Esophagus (tissue), 2 donors: ENCODE measurements around the gene FKTN. TPM values are rescaled to one million over a fixed set of nuclear protein-coding genes. Genes with fewer than 3 reads are reported as not detected.

ENCODE experiments used
- H3K27ac ChIP-seq, 2 donors: one replicate each; pipeline ENCODE4 v1.5.1; 2013; ENCODE audit warnings: low read depth in 2 of 2, mild to moderate bottlenecking in 2 of 2, inconsistent platforms in 1 of 2, low read length in 1 of 2, moderate library complexity in 1 of 2
- H3K27me3 ChIP-seq, 2 donors: one replicate each; pipeline ENCODE4 v1.6.1; 2013; ENCODE audit warnings: low read length in 2 of 2, control low read depth in 1 of 2, mild to moderate bottlenecking in 1 of 2; ENCODE audit not compliant: insufficient read depth in 2 of 2, control insufficient read depth in 1 of 2
- H3K36me3 ChIP-seq, 2 donors: one replicate each; pipeline ENCODE4 v1.6.1; 2013; ENCODE audit warnings: low read length in 1 of 2; ENCODE audit not compliant: control insufficient read depth in 2 of 2, insufficient read depth in 2 of 2
- H3K4me1 ChIP-seq, 2 donors: one replicate each; pipeline ENCODE4 v1.6.1; 2013; ENCODE audit warnings: low read length in 1 of 2; ENCODE audit not compliant: control insufficient read depth in 2 of 2, insufficient read depth in 2 of 2
- H3K4me3 ChIP-seq, 2 donors: one replicate each; pipeline ENCODE4 v1.5.1; 2013; ENCODE audit warnings: low read length in 2 of 2, mild to moderate bottlenecking in 2 of 2, low read depth in 1 of 2, moderate library complexity in 1 of 2
- H3K9me3 ChIP-seq, 2 donors: one replicate each; pipeline ENCODE4 v1.6.1; 2013; ENCODE audit warnings: mild to moderate bottlenecking in 2 of 2, low read depth in 1 of 2, low read length in 1 of 2, moderate library complexity in 1 of 2; ENCODE audit not compliant: control insufficient read depth in 2 of 2, insufficient read depth in 1 of 2
- WGBS, 2 donors: extraction: QIAGEN DNeasy Blood & Tissue Kit; methylation state at CpG; one replicate each; pipeline ENCODE4 v1.1.7; 2013; 5-methylcytosine and 5-hydroxymethylcytosine counted together
- polyA plus RNA-seq, 2 donors: library from polyadenylated mRNA; stranded (reverse); fragments of 200-250 nt; gene quantifications; one replicate each; pipeline ENCODE4 v1.2.3, GENCODE V29; 2013
- donor health status: healthy with polysubstance abuse.
- donor health status: Bipolar disorder and iron deficiency.

The FKTN gene
- polyA plus RNA-seq, 2 donors, result 2.4 to 2.7 TPM

- WGBS, 2 donors, result 64 to 69% methylated on average over 4 of the region's 4 CpGs
- H3K27ac ChIP-seq, result no peak overlapping the region
- no peaks in the 10 kb centered on the region for H3K9me3 ChIP-seq
- no peaks in the 10 kb centered on the region for H3K36me3 ChIP-seq
- H3K27me3 ChIP-seq, result peaks cover 0 to 4% of the 10 kb centered on the region in 2 donors
- no peak overlapping the region for H3K4me3 ChIP-seq
- H3K4me1 ChIP-seq, result no peaks in the 10 kb centered on the region
These were observed 93.9 kb downstream of the FKTN start for GRCh38 chr9:105651806-105652205.

- Histone ChIP-seq H3K9me3 (no peaks in the 10 kb centered on the region), H3K4me1 (no peaks in the 10 kb centered on the region), H3K4me3 (peak overlapping the region; percentile 44), H3K27ac (no peak overlapping the region), H3K36me3 (no peaks in the 10 kb centered on the region), H3K27me3 (peaks cover 0 to 4% of the 10 kb centered on the region in 2 donors)
- WGBS, 2 donors, result 2% methylated on average over 61 to 75 of the region's 75 CpGs
These were observed 98.4 kb downstream of the FKTN start for GRCh38 chr9:105656131-105656921.

GRCh38 chr9:105658351-105658750 is 100.4 kb downstream of the FKTN start:
- 84 to 88% methylated on average over 2 of the region's 2 CpGs for WGBS, 2 donors
- no peaks in the 10 kb centered on the region for H3K4me1 ChIP-seq
- H3K36me3 ChIP-seq, result no peaks in the 10 kb centered on the region
- no peak overlapping the region for H3K27ac ChIP-seq
- H3K27me3 ChIP-seq, result peaks cover 0 to 4% of the 10 kb centered on the region in 2 donors
- no peak overlapping the region for H3K4me3 ChIP-seq
- H3K9me3 ChIP-seq, result no peaks in the 10 kb centered on the region

DNA sequence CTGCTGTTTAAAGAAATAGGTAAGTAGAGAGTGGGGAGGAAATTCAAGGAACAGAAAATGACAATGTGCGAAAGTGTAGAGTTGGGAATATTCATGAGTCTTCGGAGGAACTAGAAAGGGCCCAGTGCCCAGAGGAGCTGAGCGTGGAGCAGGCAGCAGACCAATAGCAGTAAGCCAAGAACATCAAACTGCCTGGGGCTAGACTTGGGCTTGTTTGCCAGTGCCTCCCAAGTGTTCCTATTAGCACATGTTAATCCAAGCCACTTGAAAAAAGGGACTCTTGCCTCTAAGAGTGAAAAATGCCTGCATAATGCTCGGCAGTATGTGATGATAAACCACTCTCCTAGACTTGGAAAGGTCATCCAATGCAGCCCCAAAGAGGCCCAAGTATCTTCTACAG is 103.1 kb downstream of the FKTN start:
- Histone ChIP-seq H3K4me1 (no peaks in the 10 kb centered on the region), H3K4me3 (no peak overlapping the region), H3K27me3 (peaks cover 0 to under 1% of the 10 kb centered on the region in 2 donors), H3K36me3 (no peaks in the 10 kb centered on the region), H3K27ac (no peak overlapping the region), H3K9me3 (no peaks in the 10 kb centered on the region)
- 53 to 62% methylated on average over 4 of the region's 4 CpGs for WGBS, 2 donors

DNA sequence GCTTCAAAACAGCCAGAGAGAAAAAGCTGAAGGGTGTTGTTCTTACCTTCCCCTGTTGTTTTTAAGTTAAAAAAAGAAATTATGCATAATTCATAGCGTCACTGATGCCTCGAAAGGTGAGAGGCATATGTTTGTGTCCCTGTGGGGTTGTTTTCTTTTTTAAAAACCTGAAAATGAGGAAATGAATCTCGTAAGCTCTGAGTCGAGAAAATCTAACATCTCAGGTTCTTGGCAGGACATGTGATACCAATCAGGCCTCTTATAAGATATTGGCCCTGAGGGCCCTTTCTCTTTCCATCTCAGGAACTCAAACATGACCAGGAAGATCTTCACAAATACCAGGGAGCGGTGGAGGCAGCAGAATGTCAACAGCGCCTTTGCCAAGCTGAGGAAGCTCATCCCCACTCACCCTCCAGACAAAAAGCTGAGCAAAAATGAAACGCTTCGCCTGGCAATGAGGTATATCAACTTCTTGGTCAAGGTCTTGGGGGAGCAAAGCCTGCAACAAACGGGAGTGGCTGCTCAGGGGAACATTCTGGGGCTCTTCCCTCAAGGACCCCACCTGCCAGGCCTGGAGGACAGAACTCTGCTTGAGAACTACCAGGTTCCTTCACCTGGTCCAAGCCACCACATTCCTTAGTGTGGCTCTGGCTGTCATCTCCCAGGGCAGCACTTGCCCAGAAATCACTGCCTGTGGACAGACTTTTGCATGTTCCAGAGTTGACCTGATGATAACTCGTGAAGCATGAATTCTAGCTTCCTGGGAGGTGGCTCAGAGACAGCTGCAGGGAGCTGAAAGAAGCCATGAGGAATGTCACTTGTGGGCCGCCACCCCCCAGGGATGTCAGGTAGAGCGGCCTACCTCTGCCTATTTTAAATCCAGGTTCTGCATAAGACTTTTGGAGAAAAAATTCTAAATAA is 104.5 kb downstream of the FKTN start, which contains the start of gene TAL2:
TSS of gene TAL2 (plus strand) at position 274 of the 921 bp plus-strand sequence. CDS start at position 314, 40 bp downstream.
- H3K4me3 ChIP-seq, result no peak within 1 kb of the TSS
- no peaks in the 10 kb centered on the region for H3K9me3 ChIP-seq
- H3K36me3 ChIP-seq, result no peaks in the 10 kb centered on the region
- WGBS, 2 donors, result 86% methylated on average over 12 of the region's 12 CpGs
- no peaks in the 10 kb centered on the region for H3K27me3 ChIP-seq
- no peak within 1 kb of the TSS for H3K27ac ChIP-seq
- no peaks in the 10 kb centered on the region for H3K4me1 ChIP-seq

- H3K4me1 ChIP-seq, result no peaks in the 10 kb centered on the region
- no peaks in the 10 kb centered on the region for H3K9me3 ChIP-seq
- 59 to 68% methylated on average over 5 of the region's 5 CpGs for WGBS, 2 donors
- no peaks in the 10 kb centered on the region for H3K27me3 ChIP-seq
- H3K27ac ChIP-seq, result no peak overlapping the region
- H3K36me3 ChIP-seq, result no peaks in the 10 kb centered on the region
- no peak overlapping the region for H3K4me3 ChIP-seq
These were observed 106.0 kb downstream of the FKTN start for GRCh38 chr9:105663914-105664313.

DNA sequence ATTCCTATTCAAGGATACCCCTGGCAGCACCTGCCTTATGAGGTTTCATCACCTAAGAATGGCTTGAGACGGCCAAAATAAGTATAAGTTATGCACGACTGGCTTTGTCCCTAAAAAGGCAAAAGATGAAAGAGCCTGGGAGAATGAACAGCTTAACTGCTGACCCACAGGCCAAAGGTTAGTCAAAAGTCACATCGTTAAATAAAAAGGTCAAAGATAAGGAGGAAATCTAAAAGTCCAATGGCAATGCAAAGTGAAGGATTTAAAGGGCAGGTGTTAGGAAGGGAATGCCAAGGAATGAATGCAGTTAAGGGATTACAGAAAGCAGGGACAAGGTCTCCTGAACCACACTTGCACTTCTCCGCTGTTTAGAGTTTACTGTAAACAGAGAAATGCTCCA is 109.9 kb downstream of the FKTN start:
- Histone ChIP-seq H3K4me3 (no peak overlapping the region), H3K9me3 (no peaks in the 10 kb centered on the region), H3K36me3 (no peaks in the 10 kb centered on the region), H3K4me1 (no peaks in the 10 kb centered on the region), H3K27ac (no peak overlapping the region), H3K27me3 (peaks cover 0 to 3% of the 10 kb centered on the region in 2 donors)
- WGBS, 2 donors, result 28 to 47% methylated on average over 4 of the region's 4 CpGs

DNA sequence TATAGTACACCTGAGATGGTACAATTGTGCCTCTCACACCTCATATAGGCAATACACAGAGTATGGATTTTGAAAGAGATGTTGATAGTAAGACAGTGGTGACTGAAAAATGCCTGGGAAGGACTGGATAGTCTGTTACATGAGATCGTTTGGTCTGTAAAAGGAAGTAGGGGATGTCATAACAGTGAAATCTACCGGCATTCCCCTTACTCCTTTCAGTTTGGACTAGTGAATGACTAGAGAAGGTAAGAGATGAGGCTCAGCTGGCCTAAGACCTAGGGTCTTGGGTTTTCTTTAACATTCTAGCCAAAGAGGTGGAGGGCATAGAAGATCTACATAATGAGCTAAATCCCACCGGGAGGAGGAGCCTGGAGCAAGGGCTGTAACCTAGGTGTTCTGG is 112.4 kb downstream of the FKTN start:
- no peaks in the 10 kb centered on the region for H3K36me3 ChIP-seq
- H3K27me3 ChIP-seq, result peaks cover 0 to 3% of the 10 kb centered on the region in 2 donors
- no peaks in the 10 kb centered on the region for H3K9me3 ChIP-seq
- no peak overlapping the region for H3K27ac ChIP-seq
- no peak overlapping the region for H3K4me3 ChIP-seq
- H3K4me1 ChIP-seq, result no peaks in the 10 kb centered on the region
- WGBS, 2 donors, result 64 to 78% methylated on average over 3 of the region's 3 CpGs

DNA sequence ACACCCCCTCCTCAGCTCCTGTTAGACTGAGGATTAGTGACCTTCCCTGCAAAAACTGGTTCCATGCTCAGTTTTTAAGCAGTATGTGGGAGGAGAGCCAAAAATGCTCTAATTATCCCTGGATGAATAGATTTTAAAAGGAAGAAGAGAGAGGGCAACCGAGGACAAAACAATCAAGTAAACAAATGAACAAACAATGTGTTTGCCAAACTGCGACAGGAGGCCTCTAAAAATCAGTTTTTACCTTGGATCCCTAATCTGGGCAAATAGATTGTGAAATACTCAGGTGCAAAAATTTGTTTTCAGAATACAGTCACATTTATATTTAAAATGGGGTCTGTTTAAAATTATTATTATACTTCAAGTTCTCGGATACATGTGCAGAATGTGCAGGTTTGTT is 112.8 kb downstream of the FKTN start:
- Histone ChIP-seq H3K4me3 (no peak overlapping the region), H3K4me1 (no peaks in the 10 kb centered on the region), H3K27me3 (peaks cover 0 to 3% of the 10 kb centered on the region in 2 donors), H3K27ac (no peak overlapping the region), H3K36me3 (no peaks in the 10 kb centered on the region), H3K9me3 (no peaks in the 10 kb centered on the region)
- WGBS, 2 donors, result 78 to 79% methylated on average over 3 of the region's 3 CpGs
